KMS-11 (cell line): ENCODE data around the gene PPP1R9A.

Source experiments
- H2AFZ ChIP-seq: fragments of 200-600 bp; sonication (generic); 2 replicates; pipeline ENCODE4 v1.6.1; 2016; ENCODE audit warnings: antibody characterized with exemption, mixed run types, low read depth
- H3K27ac ChIP-seq: fragments of 200-600 bp; sonication (generic); 2 replicates; pipeline ENCODE4 v1.6.1; 2016; ENCODE audit warnings: mild to moderate bottlenecking, mixed run types
- H3K27me3 ChIP-seq: fragments of 200-600 bp; sonication (generic); 2 replicates; pipeline ENCODE4 v1.6.1; 2017; ENCODE audit warnings: mild to moderate bottlenecking, low read depth, mixed run types, moderate library complexity; ENCODE audit not compliant: insufficient read depth
- H3K36me3 ChIP-seq: fragments of 200-600 bp; sonication (generic); 2 replicates; pipeline ENCODE4 v1.6.1; 2017; ENCODE audit warnings: mild to moderate bottlenecking, mixed run types; ENCODE audit not compliant: insufficient read depth
- H3K4me1 ChIP-seq: fragments of 200-600 bp; sonication (generic); 2 replicates; pipeline ENCODE4 v1.6.1; 2016; ENCODE audit warnings: mild to moderate bottlenecking, low read depth, mixed run types; ENCODE audit not compliant: poor library complexity, severe bottlenecking
- H3K4me2 ChIP-seq: fragments of 200-600 bp; sonication (generic); 2 replicates; pipeline ENCODE4 v1.7.0; 2016; ENCODE audit warnings: mild to moderate bottlenecking, mixed run types
- H3K4me3 ChIP-seq: fragments of 200-600 bp; sonication (generic); IDR thresholded peaks from 2 replicates; pipeline ENCODE4 v1.6.1; 2017; ENCODE audit warnings: low read depth, low read length, mixed read lengths; ENCODE audit not compliant: insufficient read depth
- H3K79me2 ChIP-seq: fragments of 200-600 bp; sonication (generic); 2 replicates; pipeline ENCODE4 v1.6.1; 2016; ENCODE audit warnings: low read depth, mixed run types; ENCODE audit not compliant: insufficient read depth
- H3K9ac ChIP-seq: fragments of 200-600 bp; sonication (generic); 2 replicates; pipeline ENCODE4 v1.6.1; 2016; ENCODE audit warnings: mild to moderate bottlenecking, mixed run types
- H4K20me1 ChIP-seq: fragments of 200-600 bp; sonication (generic); 2 replicates; pipeline ENCODE4 v1.6.1; 2016; ENCODE audit warnings: mild to moderate bottlenecking, mixed run types; ENCODE audit not compliant: insufficient read depth
- TF ChIP-seq, protein P1 (sequence below): fragments of 200-600 bp; sonication (generic); conservative IDR thresholded peaks from 2 replicates; pipeline ENCODE4 v1.6.1; 2017; ENCODE audit warnings: low read depth, mild to moderate bottlenecking, antibody characterized with exemption, low read length, moderate library complexity, mixed read lengths

The PPP1R9A gene

DNA sequence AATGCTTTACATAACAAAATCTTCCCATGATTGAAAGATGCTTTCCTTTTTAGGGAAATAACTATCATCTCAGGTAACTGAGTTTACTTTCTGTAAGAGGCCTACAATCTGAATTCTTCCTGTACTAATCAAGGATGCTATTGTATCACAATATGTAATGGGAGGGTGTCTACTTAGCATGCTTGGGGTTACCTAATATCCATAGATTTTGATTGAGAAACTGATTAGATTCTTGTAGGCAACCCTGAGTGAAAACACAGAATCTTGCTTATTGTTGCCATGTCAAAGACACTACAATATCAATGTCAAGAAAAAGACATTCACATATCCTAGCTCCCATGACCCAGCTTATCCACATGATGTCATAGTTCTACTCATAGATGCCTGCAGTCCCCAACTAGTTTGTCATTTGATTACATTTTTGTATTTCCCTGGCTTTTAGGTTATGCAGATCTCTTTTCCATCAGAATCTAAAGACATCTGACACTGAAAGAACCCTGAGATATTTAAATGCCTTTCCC lies 354.6 kb downstream of the PPP1R9A start:
- Histone ChIP-seq H2AFZ (no peak overlapping the region), H3K4me1 (no peaks in the 10 kb centered on the region), H3K27me3 (no peaks in the 10 kb centered on the region), H3K36me3 (no peaks in the 10 kb centered on the region), H3K27ac (no peak overlapping the region), H3K4me3 (no peak overlapping the region), H4K20me1 (no peaks in the 10 kb centered on the region), H3K9ac (no peak overlapping the region), H3K4me2 (no peak overlapping the region), H3K79me2 (no peaks in the 10 kb centered on the region)
- TF ChIP-seq, protein P1, sequence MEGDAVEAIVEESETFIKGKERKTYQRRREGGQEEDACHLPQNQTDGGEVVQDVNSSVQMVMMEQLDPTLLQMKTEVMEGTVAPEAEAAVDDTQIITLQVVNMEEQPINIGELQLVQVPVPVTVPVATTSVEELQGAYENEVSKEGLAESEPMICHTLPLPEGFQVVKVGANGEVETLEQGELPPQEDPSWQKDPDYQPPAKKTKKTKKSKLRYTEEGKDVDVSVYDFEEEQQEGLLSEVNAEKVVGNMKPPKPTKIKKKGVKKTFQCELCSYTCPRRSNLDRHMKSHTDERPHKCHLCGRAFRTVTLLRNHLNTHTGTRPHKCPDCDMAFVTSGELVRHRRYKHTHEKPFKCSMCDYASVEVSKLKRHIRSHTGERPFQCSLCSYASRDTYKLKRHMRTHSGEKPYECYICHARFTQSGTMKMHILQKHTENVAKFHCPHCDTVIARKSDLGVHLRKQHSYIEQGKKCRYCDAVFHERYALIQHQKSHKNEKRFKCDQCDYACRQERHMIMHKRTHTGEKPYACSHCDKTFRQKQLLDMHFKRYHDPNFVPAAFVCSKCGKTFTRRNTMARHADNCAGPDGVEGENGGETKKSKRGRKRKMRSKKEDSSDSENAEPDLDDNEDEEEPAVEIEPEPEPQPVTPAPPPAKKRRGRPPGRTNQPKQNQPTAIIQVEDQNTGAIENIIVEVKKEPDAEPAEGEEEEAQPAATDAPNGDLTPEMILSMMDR, result no peak

DNA sequence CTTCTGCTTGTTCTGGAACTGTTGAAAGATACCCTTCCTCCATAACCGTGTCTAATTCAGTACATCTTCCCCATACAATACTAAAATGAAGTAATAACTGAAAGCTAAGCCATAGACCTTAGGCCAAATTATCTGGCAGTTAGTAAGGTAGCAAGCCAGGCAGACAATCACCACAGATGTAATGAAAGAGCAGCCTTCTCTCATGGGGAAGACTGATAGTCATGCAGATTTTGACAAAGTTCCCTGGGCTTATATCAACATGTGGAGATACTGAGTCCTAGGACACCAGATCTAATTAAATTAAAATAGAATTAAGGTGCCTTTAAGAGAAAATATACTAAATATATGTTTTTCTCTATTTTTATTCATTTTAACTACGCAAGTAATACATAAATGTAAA lies 355.5 kb downstream of the PPP1R9A start:
- Histone ChIP-seq H3K79me2 (no peaks in the 10 kb centered on the region), H3K4me1 (no peaks in the 10 kb centered on the region), H3K27me3 (no peaks in the 10 kb centered on the region), H3K9ac (no peak overlapping the region), H3K27ac (no peak overlapping the region), H2AFZ (no peak overlapping the region), H3K4me2 (no peak overlapping the region), H3K4me3 (no peak overlapping the region), H4K20me1 (no peaks in the 10 kb centered on the region), H3K36me3 (no peaks in the 10 kb centered on the region)
- TF ChIP-seq, protein P1, result no peak

DNA sequence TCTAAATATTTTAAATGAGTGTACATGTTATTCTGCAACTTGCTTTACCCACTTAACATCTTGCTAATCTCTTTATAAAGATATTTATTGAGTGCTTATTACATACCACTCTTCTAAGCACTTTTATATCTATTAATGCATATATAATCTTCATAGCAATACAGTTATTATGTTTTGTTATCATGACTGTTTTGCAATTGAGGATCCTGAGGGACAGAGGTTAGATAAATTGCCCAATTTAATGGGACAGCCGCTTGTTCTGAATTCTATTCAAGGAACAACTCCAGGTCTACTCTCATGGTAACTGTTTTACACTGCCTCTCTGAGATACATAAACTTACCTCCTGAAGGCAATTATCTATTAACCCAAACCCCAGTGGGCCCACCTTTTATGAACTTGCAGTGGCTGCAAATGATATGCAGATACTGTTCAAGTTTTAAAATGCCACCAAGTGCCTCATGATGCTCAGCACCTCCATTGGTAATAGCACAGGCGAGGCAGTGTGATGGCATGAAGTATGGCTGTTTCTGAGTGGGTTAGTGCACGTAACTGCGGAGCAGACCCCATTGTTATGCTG lies 356.5 kb downstream of the PPP1R9A start:
- Histone ChIP-seq H3K4me3 (no peak overlapping the region), H3K27me3 (no peaks in the 10 kb centered on the region), H3K4me2 (no peak overlapping the region), H3K4me1 (no peaks in the 10 kb centered on the region), H3K9ac (no peak overlapping the region), H3K27ac (no peak overlapping the region), H2AFZ (no peak overlapping the region), H3K36me3 (no peaks in the 10 kb centered on the region), H3K79me2 (no peaks in the 10 kb centered on the region), H4K20me1 (no peaks in the 10 kb centered on the region)
- TF ChIP-seq, protein P1, result no peak

DNA sequence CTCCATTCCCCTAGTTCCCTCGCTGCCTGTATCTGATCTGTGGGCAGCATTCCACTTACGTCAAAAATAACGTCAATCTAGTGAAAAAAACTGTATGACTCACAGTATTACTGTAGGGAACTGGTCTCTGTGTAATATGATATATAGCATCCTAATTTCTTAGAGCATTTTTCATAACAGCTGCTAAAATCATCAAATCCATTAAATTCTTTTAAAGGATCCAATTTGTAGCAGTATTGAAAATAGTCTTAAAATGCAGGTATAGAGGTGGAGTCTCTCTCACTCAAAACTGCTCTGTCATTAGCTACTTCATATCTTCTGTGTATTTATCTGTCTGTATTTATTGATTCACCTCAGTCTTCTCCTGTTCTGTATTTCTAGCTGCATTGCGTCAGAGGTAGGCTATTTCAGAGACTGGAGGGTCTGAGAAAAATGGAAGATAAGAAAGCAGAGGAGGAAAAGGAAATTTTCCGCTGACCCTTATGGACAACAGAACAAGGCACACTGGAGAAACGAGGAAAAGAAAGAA lies 357.0 kb downstream of the PPP1R9A start:
- Histone ChIP-seq H2AFZ (no peak overlapping the region), H3K4me2 (no peak overlapping the region), H3K4me1 (no peaks in the 10 kb centered on the region), H4K20me1 (no peaks in the 10 kb centered on the region), H3K36me3 (no peaks in the 10 kb centered on the region), H3K79me2 (no peaks in the 10 kb centered on the region), H3K9ac (no peak overlapping the region), H3K27me3 (no peaks in the 10 kb centered on the region), H3K27ac (no peak overlapping the region), H3K4me3 (no peak overlapping the region)
- TF ChIP-seq, protein P1, result no peak
